ENCODE results near the gene CDHR4. TPM values are rescaled to one million over a fixed set of nuclear protein-coding genes. Genes with fewer than 3 reads are reported as not detected.

CDHR4 gene
- total RNA-seq, 2 experiments from 2014 or later: 0.17 TPM; not detected in 1

DNA sequence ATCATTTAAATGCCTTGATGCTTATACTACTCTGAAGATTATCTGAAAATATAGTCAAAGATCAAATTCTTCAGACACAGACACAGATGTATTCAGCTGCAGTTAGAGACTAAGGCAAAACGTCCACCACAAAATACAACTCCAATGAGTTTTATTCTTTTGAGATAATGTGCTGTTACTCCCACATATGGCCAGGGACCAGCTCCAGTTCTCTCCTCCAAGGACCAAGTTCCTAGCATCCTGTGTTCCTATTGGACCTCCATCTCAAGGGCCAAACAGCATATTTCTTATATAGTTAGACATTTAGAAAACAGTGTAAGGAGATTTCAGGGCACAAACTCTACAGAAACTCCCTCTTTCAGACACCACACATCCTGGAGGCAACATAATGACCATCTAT, 40.4 kb downstream of the CDHR4 start:
- H3K4me3 ChIP-seq (ENCODE audit: low read length): no peak overlapping the region
- Mint-ChIP-seq H3K4me3 (no peak overlapping the region), H3K27ac (no peak overlapping the region)

DNA sequence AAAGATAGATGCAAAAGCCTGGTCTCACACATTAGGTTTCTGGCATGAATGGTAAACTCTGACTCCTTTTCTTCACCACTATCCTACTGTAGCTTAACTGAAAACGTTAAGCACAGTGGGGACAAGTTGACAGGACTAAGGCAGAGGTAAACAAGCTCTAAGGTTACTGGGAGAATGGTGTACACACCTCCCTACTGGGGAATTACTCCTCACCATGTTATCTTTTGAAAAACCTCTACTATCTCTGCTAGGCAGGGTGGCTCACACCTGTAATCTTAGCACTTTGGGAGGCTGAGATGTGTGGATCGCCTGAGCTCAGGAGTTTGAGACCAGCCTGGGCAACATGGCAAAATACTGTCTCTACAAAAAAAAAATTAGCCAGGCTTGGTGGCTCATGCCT, 42.5 kb downstream of the CDHR4 start:
- no peak for ATAC-seq (ENCODE audit: poor library complexity)
- TF ChIP-seq, protein P1, sequence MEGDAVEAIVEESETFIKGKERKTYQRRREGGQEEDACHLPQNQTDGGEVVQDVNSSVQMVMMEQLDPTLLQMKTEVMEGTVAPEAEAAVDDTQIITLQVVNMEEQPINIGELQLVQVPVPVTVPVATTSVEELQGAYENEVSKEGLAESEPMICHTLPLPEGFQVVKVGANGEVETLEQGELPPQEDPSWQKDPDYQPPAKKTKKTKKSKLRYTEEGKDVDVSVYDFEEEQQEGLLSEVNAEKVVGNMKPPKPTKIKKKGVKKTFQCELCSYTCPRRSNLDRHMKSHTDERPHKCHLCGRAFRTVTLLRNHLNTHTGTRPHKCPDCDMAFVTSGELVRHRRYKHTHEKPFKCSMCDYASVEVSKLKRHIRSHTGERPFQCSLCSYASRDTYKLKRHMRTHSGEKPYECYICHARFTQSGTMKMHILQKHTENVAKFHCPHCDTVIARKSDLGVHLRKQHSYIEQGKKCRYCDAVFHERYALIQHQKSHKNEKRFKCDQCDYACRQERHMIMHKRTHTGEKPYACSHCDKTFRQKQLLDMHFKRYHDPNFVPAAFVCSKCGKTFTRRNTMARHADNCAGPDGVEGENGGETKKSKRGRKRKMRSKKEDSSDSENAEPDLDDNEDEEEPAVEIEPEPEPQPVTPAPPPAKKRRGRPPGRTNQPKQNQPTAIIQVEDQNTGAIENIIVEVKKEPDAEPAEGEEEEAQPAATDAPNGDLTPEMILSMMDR (IDR thresholded peaks at IDR 0.05): no peak
- no peaks in the 10 kb centered on the region for H3K9me3 ChIP-seq (ENCODE audit: control insufficient read depth in 1 of 2, insufficient read depth in 1 of 2, low read length in 2 of 2)
- ChIA-PET POLR2A (interaction anchor here (0.9 kb wide), 1 partner anchor 13 kb away, joined by 3 read pairs; no protein-coding TSS in a partner anchor), CTCF (no interaction called here)
- no peak overlapping the region for H3K4me3 Mint-ChIP-seq
- H3K4me1 Mint-ChIP-seq (ENCODE audit: low read depth): peaks cover 52% of the 10 kb centered on the region
- no peak overlapping the region for H3K27ac ChIP-seq (ENCODE audit: low read depth in 1 of 2, low read length in 2 of 2)
- H3K36me3 Mint-ChIP-seq (ENCODE audit: low read depth): peaks cover 34% of the 10 kb centered on the region
- H3K4me3 ChIP-seq (ENCODE audit: low read length): no peak overlapping the region
- peaks cover 3% of the 10 kb centered on the region for H3K4me1 ChIP-seq (ENCODE audit: insufficient read depth, low read length)
- no peaks in the 10 kb centered on the region for H3K27me3 Mint-ChIP-seq
- intact Hi-C loops (cut with DNase I, micrococcal nuclease): no loop called here
- H3K27me3 ChIP-seq (ENCODE audit: control insufficient read depth in 1 of 2, insufficient read depth in 2 of 2, low read length in 2 of 2): no peaks in the 10 kb centered on the region
- no peak for DNase-seq
- no peak overlapping the region for H3K27ac Mint-ChIP-seq
- H3K9me3 Mint-ChIP-seq: no peaks in the 10 kb centered on the region
- peaks cover 11% of the 10 kb centered on the region for H3K36me3 ChIP-seq (ENCODE audit: insufficient read depth, low read length)

More for the DNA sequence above, 40.4 kb downstream of the CDHR4 start:
- H3K4me1 ChIP-seq (ENCODE audit: insufficient read depth, low read length): peaks cover 3% of the 10 kb centered on the region
- peaks cover 14% of the 10 kb centered on the region for H3K36me3 ChIP-seq (ENCODE audit: insufficient read depth, low read length)
- CTCF ChIA-PET: no interaction called here
- ATAC-seq (ENCODE audit: poor library complexity): no peak
- intact Hi-C loops (cut with DNase I, micrococcal nuclease): no loop called here
- no peaks in the 10 kb centered on the region for H3K9me3 Mint-ChIP-seq
- POLR2A ChIA-PET: interaction anchor here (0.8 kb wide), 1 partner anchor 27 kb away, joined by 3 read pairs; the partner anchor contains the start of gene IP6K1
- no peak overlapping the region for H3K27ac ChIP-seq (ENCODE audit: low read depth in 1 of 2, low read length in 2 of 2)
- no peaks in the 10 kb centered on the region for H3K9me3 ChIP-seq (ENCODE audit: control insufficient read depth in 1 of 2, insufficient read depth in 1 of 2, low read length in 2 of 2)
- TF ChIP-seq, protein P1 (IDR thresholded peaks at IDR 0.05): no peak
- H3K36me3 Mint-ChIP-seq (ENCODE audit: low read depth): peaks cover 27% of the 10 kb centered on the region
- H3K27me3 Mint-ChIP-seq: no peaks in the 10 kb centered on the region
- no peak for DNase-seq
- peaks cover 40% of the 10 kb centered on the region for H3K4me1 Mint-ChIP-seq (ENCODE audit: low read depth)
- H3K27me3 ChIP-seq (ENCODE audit: control insufficient read depth in 1 of 2, insufficient read depth in 2 of 2, low read length in 2 of 2): no peaks in the 10 kb centered on the region

DNA sequence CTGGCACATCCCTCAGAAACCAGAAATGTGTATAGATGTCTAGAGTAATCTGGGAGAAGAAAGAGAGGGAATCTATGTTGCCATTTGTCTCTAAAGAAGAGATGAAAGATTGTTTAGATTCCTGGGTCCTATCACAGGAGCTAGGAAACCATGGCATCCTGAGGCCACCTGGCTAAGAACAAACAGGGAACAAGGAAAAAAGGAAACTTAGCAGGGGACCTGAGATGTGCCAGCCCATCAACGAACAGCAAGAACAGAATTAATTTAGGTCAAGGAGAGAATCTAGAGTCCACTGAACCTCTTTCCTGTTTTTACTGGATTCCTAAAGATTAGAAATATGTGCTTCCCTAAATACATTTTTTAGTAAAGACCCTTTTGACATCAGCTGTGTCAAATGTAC, 43.6 kb downstream of the CDHR4 start:
- ATAC-seq (ENCODE audit: poor library complexity): no peak
- POLR2A ChIA-PET: no interaction called here
- TF ChIP-seq, protein P1 (IDR thresholded peaks at IDR 0.05): no peak
- H3K27me3 ChIP-seq (ENCODE audit: control insufficient read depth in 1 of 2, insufficient read depth in 2 of 2, low read length in 2 of 2): no peaks in the 10 kb centered on the region
- no peak overlapping the region for H3K4me3 ChIP-seq (ENCODE audit: low read length)
- H3K9me3 ChIP-seq (ENCODE audit: control insufficient read depth in 1 of 2, insufficient read depth in 1 of 2, low read length in 2 of 2): no peaks in the 10 kb centered on the region
- no peak overlapping the region for H3K4me3 Mint-ChIP-seq
- H3K4me1 ChIP-seq (ENCODE audit: insufficient read depth, low read length): peaks cover 3% of the 10 kb centered on the region
- H3K27me3 Mint-ChIP-seq: no peaks in the 10 kb centered on the region
- peaks cover 52% of the 10 kb centered on the region for H3K4me1 Mint-ChIP-seq (ENCODE audit: low read depth)
- no peak overlapping the region for H3K27ac Mint-ChIP-seq
- intact Hi-C loops (cut with DNase I, micrococcal nuclease): no loop called here
- peaks cover 34% of the 10 kb centered on the region for H3K36me3 Mint-ChIP-seq (ENCODE audit: low read depth)
- H3K36me3 ChIP-seq (ENCODE audit: insufficient read depth, low read length): peaks cover 7% of the 10 kb centered on the region
- CTCF ChIA-PET: no interaction called here
- H3K27ac ChIP-seq (ENCODE audit: low read depth in 1 of 2, low read length in 2 of 2): no peak overlapping the region
- no peaks in the 10 kb centered on the region for H3K9me3 Mint-ChIP-seq
- no peak for DNase-seq
